A673 (cell line): ENCODE data around the gene MTMR3. TPM values are rescaled to one million over a fixed set of nuclear protein-coding genes. Genes with fewer than 3 reads are reported as not detected.

Source experiments
- BruUV-seq: library from RNA; stranded (reverse); fragments of 400-500 nt; replicated peaks from 2 replicates; lab custom pipeline; 2021; lab: Mats Ljungman, UMichigan
- CTCF ChIA-PET: fragments of 300-600 bp; sonication (Branson Sonifier 250); formaldehyde crosslinking; loops from one replicate; lab custom pipeline; 2022; ENCODE audit warnings: antibody characterized with exemption; lab: Charles Lee
- POLR2A ChIA-PET: fragments of 300-600 bp; sonication (Branson Sonifier 250); formaldehyde crosslinking; loops from one replicate; lab custom pipeline; 2022; ENCODE audit warnings: antibody characterized with exemption; ENCODE audit not compliant: low non-redundant PET; lab: Charles Lee
- DNase-seq: peaks from one replicate; pipeline ENCODE4 v3.0.0-alpha.2; 2015; ENCODE audit warnings: low spot score
- H3K27ac ChIP-seq: fragments of 200-600 bp; sonication (generic); 2 replicates; pipeline ENCODE4 v1.5.1; 2016; ENCODE audit warnings: mixed run types, low read depth, mild to moderate bottlenecking, mixed read lengths, antibody characterized with exemption, low read length; ENCODE audit not compliant: poor library complexity, severe bottlenecking
- H3K27me3 ChIP-seq: fragments of 200-600 bp; sonication (generic); replicated peaks from 2 replicates; pipeline ENCODE4 v1.6.1; 2017; ENCODE audit warnings: mixed run types, low read depth, mild to moderate bottlenecking, mixed read lengths, antibody characterized with exemption, low read length; ENCODE audit not compliant: insufficient read depth, poor library complexity
- H3K36me3 ChIP-seq: fragments of 200-600 bp; sonication (generic); 2 replicates; pipeline ENCODE4 v1.6.1; 2016; ENCODE audit warnings: mixed run types, mild to moderate bottlenecking, mixed read lengths, antibody characterized with exemption, low read length; ENCODE audit not compliant: insufficient read depth, poor library complexity, severe bottlenecking
- H3K4me1 ChIP-seq: fragments of 200-600 bp; sonication (generic); 2 replicates; pipeline ENCODE4 v1.6.1; 2017; ENCODE audit warnings: mixed run types, mild to moderate bottlenecking, mixed read lengths, antibody characterized with exemption, low read length; ENCODE audit not compliant: insufficient read depth, poor library complexity, severe bottlenecking
- H3K4me3 ChIP-seq: fragments of 200-600 bp; sonication (generic); 2 replicates; pipeline ENCODE4 v1.5.1; 2016; ENCODE audit warnings: low read depth, mixed run types, mild to moderate bottlenecking, mixed read lengths, low read length; ENCODE audit not compliant: poor library complexity, severe bottlenecking
- H3K9me3 ChIP-seq: fragments of 200-600 bp; sonication (generic); 2 replicates; pipeline ENCODE4 v1.6.1; 2016; ENCODE audit warnings: mixed run types, low read depth, mild to moderate bottlenecking, mixed read lengths, antibody characterized with exemption, low read length; ENCODE audit not compliant: poor library complexity, severe bottlenecking
- EZH2 ChIP-seq: fragments of 200-600 bp; sonication (generic); IDR thresholded peaks from 2 replicates; pipeline ENCODE4 v1.6.1; 2017; ENCODE audit warnings: borderline replicate concordance, low read depth, mild to moderate bottlenecking, mixed read lengths, antibody characterized with exemption, low read length; ENCODE audit not compliant: poor library complexity, severe bottlenecking
- intact Hi-C: fragments of 100-400 bp; cut with micrococcal nuclease; formaldehyde crosslinking; loops from one replicate; pipeline ENCODE4 v1.10.0; 2022; ENCODE audit not compliant: unreplicated experiment
- total RNA-seq: library from RNA; stranded (reverse); gene quantifications from 2 replicates; pipeline ENCODE4 v1.2.3, GENCODE V29; 2021
- TF ChIP-seq, protein P1 (sequence below): fragments of 300-800, 200-600 bp; sonication (generic); conservative IDR thresholded peaks from 2 replicates; pipeline ENCODE4 v1.5.1; 2017; ENCODE audit warnings: low read depth, mild to moderate bottlenecking, antibody characterized with exemption, low read length, moderate library complexity, mixed read lengths

MTMR3 gene
- total RNA-seq, 1 experiment from 2014 or later = 25.0 TPM

DNA sequence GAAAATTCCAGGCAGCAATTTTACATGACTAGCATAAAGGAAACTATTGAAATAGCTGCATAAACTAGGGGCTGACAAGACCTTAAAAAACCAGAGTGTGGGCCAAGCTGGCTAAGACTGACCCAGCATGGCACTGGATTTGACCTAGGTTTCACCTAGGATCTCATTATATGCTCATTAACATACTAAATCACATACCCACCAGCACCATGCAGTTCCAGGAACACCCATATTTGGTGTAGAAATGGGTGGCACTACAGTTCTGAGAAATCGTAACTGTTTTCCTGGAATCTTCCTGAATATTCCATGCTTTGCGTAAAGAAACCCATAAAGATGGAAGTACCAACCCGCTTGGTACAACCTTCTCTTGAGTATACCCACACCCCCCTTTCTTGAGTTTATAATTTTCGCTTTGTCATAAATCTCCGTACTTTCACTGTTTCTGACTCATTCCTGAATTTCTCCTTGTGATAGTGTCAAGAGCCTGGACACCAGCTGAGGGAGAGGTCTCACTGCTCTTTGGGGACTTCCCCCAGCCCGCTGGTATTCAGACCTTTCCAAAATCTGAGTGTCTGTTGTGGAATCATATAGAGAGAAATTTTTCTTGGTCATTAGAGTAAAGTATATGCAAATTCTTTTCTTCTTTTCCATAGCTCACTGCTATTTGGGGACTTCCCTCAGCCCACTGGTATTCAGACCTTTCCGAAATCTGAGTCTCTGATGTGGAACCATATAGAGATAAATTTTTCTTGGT is 55.1 kb downstream of the MTMR3 start:
- TF ChIP-seq, protein P1, sequence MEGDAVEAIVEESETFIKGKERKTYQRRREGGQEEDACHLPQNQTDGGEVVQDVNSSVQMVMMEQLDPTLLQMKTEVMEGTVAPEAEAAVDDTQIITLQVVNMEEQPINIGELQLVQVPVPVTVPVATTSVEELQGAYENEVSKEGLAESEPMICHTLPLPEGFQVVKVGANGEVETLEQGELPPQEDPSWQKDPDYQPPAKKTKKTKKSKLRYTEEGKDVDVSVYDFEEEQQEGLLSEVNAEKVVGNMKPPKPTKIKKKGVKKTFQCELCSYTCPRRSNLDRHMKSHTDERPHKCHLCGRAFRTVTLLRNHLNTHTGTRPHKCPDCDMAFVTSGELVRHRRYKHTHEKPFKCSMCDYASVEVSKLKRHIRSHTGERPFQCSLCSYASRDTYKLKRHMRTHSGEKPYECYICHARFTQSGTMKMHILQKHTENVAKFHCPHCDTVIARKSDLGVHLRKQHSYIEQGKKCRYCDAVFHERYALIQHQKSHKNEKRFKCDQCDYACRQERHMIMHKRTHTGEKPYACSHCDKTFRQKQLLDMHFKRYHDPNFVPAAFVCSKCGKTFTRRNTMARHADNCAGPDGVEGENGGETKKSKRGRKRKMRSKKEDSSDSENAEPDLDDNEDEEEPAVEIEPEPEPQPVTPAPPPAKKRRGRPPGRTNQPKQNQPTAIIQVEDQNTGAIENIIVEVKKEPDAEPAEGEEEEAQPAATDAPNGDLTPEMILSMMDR = no peak
- TF ChIP-seq EZH2 = no peak
- DNase-seq = peak; percentile 52

DNA sequence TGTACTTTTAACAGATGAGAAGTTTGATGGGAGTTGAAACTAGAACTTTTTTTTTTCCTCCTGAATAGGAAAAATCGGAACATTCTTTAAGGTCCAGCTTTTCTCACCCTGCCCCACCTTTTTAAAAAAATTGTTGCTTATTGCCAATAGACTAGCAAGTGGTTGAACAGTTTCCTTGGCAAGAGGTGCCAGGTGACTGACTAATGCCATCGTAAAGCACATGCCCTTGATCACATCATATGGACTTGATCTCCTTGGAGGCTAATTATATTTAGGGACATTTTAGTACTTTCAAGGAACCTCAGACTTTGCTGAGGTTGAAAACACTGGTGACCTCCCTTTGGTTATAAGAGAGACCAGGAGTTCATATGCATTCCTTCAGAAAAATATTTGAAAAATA is 57.6 kb downstream of the MTMR3 start:
- POLR2A ChIA-PET = no interaction called here
- no TSS peak for BruUV-seq
- H3K27ac ChIP-seq = no peak overlapping the region
- DNase-seq = no peak
- no peak for TF ChIP-seq EZH2
- TF ChIP-seq, protein P1 = no peak
- intact Hi-C loops = no loop called here
- CTCF ChIA-PET = no interaction called here
- no peaks in the 10 kb centered on the region for H3K36me3 ChIP-seq
- no peaks in the 10 kb centered on the region for H3K9me3 ChIP-seq
- H3K27me3 ChIP-seq = no peaks in the 10 kb centered on the region
- peaks cover 26% of the 10 kb centered on the region for H3K4me1 ChIP-seq
- no peak overlapping the region for H3K4me3 ChIP-seq

More for the DNA sequence above, 55.1 kb downstream of the MTMR3 start:
- Histone ChIP-seq H3K36me3 (no peaks in the 10 kb centered on the region), H3K9me3 (no peaks in the 10 kb centered on the region), H3K4me1 (peaks cover 27% of the 10 kb centered on the region), H3K27me3 (no peaks in the 10 kb centered on the region), H3K4me3 (no peak overlapping the region), H3K27ac (no peak overlapping the region)
- intact Hi-C loops = no loop called here
- POLR2A ChIA-PET = no interaction called here
- BruUV-seq = no TSS peak
- CTCF ChIA-PET = no interaction called here

DNA sequence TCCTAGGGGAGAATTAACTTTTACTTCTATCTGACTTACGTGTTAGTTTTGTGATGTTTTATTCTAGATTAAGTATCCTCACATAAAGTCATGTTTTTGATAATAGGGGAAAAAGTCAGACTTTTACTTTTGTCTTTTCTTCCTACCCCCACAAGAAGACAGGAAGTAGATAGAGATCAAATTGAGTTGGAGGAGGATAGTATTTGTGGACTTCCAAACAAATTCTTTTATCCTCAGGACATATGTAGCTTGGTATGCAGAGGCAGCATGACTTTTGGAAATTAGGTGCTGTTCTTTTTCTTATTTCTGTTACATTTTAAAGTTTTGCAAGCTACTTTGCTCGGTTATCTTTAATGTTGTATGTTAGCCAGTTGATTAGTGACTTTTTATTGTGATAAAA is 61.4 kb downstream of the MTMR3 start:
- no peaks in the 10 kb centered on the region for H3K27me3 ChIP-seq
- intact Hi-C loops = no loop called here
- H3K27ac ChIP-seq = no peak overlapping the region
- no peak for TF ChIP-seq EZH2
- TF ChIP-seq, protein P1 = no peak
- no TSS peak for BruUV-seq
- no peaks in the 10 kb centered on the region for H3K9me3 ChIP-seq
- ChIA-PET CTCF (no interaction called here), POLR2A (no interaction called here)
- H3K36me3 ChIP-seq = no peaks in the 10 kb centered on the region
- peaks cover 21% of the 10 kb centered on the region for H3K4me1 ChIP-seq
- H3K4me3 ChIP-seq = no peak overlapping the region
- no peak for DNase-seq
